H1 (cell line): ENCODE results near the gene NLRC5. TPM values are rescaled to one million over a fixed set of nuclear protein-coding genes. Genes with fewer than 3 reads are reported as not detected.

Experiments
- CTCF ChIA-PET: fragments of 300-600 bp; sonication (Branson Sonifier 250); formaldehyde crosslinking; loops from one replicate; lab custom pipeline; 2021; ENCODE audit not compliant: partially characterized antibody; lab: Charles Lee
- POLR2A ChIA-PET: fragments of 300-600 bp; sonication (Branson Sonifier 250); formaldehyde crosslinking; loops from one replicate; lab custom pipeline; 2021; ENCODE audit warnings: inconsistent platforms; ENCODE audit not compliant: partially characterized antibody; lab: Charles Lee
- DNase-seq, 2 experiments: peaks; one replicate each; pipeline versions ENCODE4 v3.0.0 to v3.0.0-alpha.2; 2010 to 2022; ENCODE audit warnings: low spot score in 2 of 2, low read depth in 1 of 2, mixed read lengths in 1 of 2
- FAIRE-seq: peaks from 2 replicates; lab custom pipeline; 2011; peaks lifted over from hg19 to GRCh38; lab: Jason Lieb, UNC
- H2AFZ ChIP-seq: 2 replicates; pipeline ENCODE4 v1.8.1; 2012; ENCODE audit warnings: low read length, inconsistent platforms
- H2AK5ac ChIP-seq: 2 replicates; pipeline ENCODE4 v1.6.1; 2013; ENCODE audit warnings: low read depth, low read length
- H2BK120ac ChIP-seq: replicated peaks from 2 replicates; pipeline ENCODE3; 2013; ENCODE audit warnings: low read depth, low read length, inconsistent platforms
- H2BK12ac ChIP-seq: 2 replicates; pipeline ENCODE4 v1.6.1; 2013; ENCODE audit warnings: low read depth, low read length
- H2BK15ac ChIP-seq: 2 replicates; pipeline ENCODE4 v1.6.1; 2013; ENCODE audit warnings: low read length
- H2BK20ac ChIP-seq: 2 replicates; pipeline ENCODE4 v1.6.1; 2013; ENCODE audit warnings: low read length
- H2BK5ac ChIP-seq: 2 replicates; pipeline ENCODE4 v1.6.1; 2013; ENCODE audit warnings: low read depth, low read length
- H3K14ac ChIP-seq: 2 replicates; pipeline ENCODE4 v1.6.1; 2013; ENCODE audit warnings: inconsistent platforms; ENCODE audit not compliant: insufficient read length
- H3K18ac ChIP-seq: 2 replicates; pipeline ENCODE4 v1.6.1; 2013; ENCODE audit warnings: low read length; ENCODE audit errors: extremely low read depth
- H3K23ac ChIP-seq: 2 replicates; pipeline ENCODE4 v1.6.1; 2013; ENCODE audit warnings: inconsistent platforms; ENCODE audit not compliant: insufficient read length
- H3K23me2 ChIP-seq: 2 replicates; pipeline ENCODE4 v1.6.1; 2013; ENCODE audit warnings: low read depth, low read length
- H3K27ac ChIP-seq: 2 replicates; pipeline ENCODE4 v1.6.1; 2011; ENCODE audit warnings: low read depth, low read length, inconsistent platforms
- H3K27me3 ChIP-seq, 4 experiments: replicated peaks in 1 of 4; 1 replicate in 1 of 4; 2 replicates in 3 of 4; pipeline versions ENCODE4 v1.6.1 to v1.8.1; 2011 to 2013; ENCODE audit warnings: low read length in 3 of 4, mild to moderate bottlenecking in 3 of 4, inconsistent platforms in 2 of 4, mixed read lengths in 2 of 4, moderate library complexity in 1 of 4; ENCODE audit not compliant: control insufficient read depth in 3 of 4, insufficient read depth in 3 of 4; ENCODE audit errors: extremely low read depth in 1 of 4
- H3K36me3 ChIP-seq, 4 experiments: 2 replicates each; pipeline versions ENCODE4 v1.6.1 to v1.8.1; 2011 to 2013; ENCODE audit warnings: mild to moderate bottlenecking in 4 of 4, low read length in 3 of 4, moderate library complexity in 2 of 4, control low read depth in 1 of 4, inconsistent platforms in 1 of 4; ENCODE audit not compliant: insufficient read depth in 4 of 4, control insufficient read depth in 2 of 4
- H3K4ac ChIP-seq: replicated peaks from 2 replicates; pipeline ENCODE3; 2013; ENCODE audit warnings: low read length, low read depth, mixed read lengths, inconsistent platforms; ENCODE audit not compliant: insufficient read length
- H3K4me1 ChIP-seq, 4 experiments: replicated peaks in 1 of 4; 1 replicate in 1 of 4; 2 replicates in 3 of 4; pipeline versions ENCODE4 v1.6.1 to v1.8.1; 2011 to 2013; ENCODE audit warnings: low read length in 3 of 4, inconsistent platforms in 2 of 4, mixed read lengths in 1 of 4; ENCODE audit not compliant: insufficient read depth in 4 of 4, control insufficient read depth in 3 of 4
- H3K4me2 ChIP-seq, 2 experiments: 2 replicates each; pipeline versions ENCODE4 v1.6.1 to v1.8.1; 2011 to 2013; ENCODE audit warnings: low read depth in 2 of 2, low read length in 2 of 2, control low read depth in 1 of 2, inconsistent platforms in 1 of 2, mild to moderate bottlenecking in 1 of 2; ENCODE audit not compliant: insufficient read depth in 1 of 2
- H3K4me3 ChIP-seq, 4 experiments: fragments of 200-600, 300-600 bp in 1 of 4; sonication (generic), shearing (Covaris generic), sonication (Bioruptor Twin) in 1 of 4; 2 replicates each; pipeline versions ENCODE4 v1.5.1 to v1.8.1; 2011 to 2016; ENCODE audit warnings: low read length in 4 of 4, low read depth in 3 of 4, control low read depth in 2 of 4, inconsistent platforms in 2 of 4, mild to moderate bottlenecking in 2 of 4, mixed read lengths in 1 of 4, moderate library complexity in 1 of 4; ENCODE audit not compliant: insufficient read depth in 2 of 4; ENCODE audit errors: extremely low read depth in 1 of 4
- H3K56ac ChIP-seq: replicated peaks from 2 replicates; pipeline ENCODE3; 2013; ENCODE audit warnings: low read depth, mild to moderate bottlenecking, mixed read lengths, low read length, inconsistent platforms; ENCODE audit not compliant: insufficient read length
- H3K79me1 ChIP-seq: 2 replicates; pipeline ENCODE4 v1.6.1; 2013; ENCODE audit warnings: low read depth, low read length, control low read depth
- H3K79me2 ChIP-seq, 2 experiments: 2 replicates each; pipeline versions ENCODE4 v1.6.1 to v1.8.1; 2012 to 2013; ENCODE audit warnings: low read length in 2 of 2, mild to moderate bottlenecking in 2 of 2, inconsistent platforms in 1 of 2; ENCODE audit not compliant: insufficient read depth in 2 of 2, control insufficient read depth in 1 of 2
- H3K9ac ChIP-seq, 4 experiments: replicated peaks in 1 of 4; 1 replicate in 1 of 4; 2 replicates in 3 of 4; pipeline versions ENCODE4 v1.6.1 to v1.8.1; 2011 to 2013; ENCODE audit warnings: low read depth in 3 of 4, low read length in 3 of 4, control low read depth in 2 of 4, mild to moderate bottlenecking in 2 of 4, moderate library complexity in 2 of 4, inconsistent platforms in 1 of 4; ENCODE audit errors: extremely low read depth in 1 of 4
- H3K9me3 ChIP-seq, 2 experiments: 2 replicates each; pipeline versions ENCODE4 v1.6.1 to v1.8.1; 2012 to 2013; ENCODE audit warnings: mild to moderate bottlenecking in 2 of 2, moderate library complexity in 2 of 2, control low read depth in 1 of 2, inconsistent platforms in 1 of 2, low read depth in 1 of 2, low read length in 1 of 2, mixed read lengths in 1 of 2; ENCODE audit not compliant: insufficient read depth in 2 of 2
- H4K20me1 ChIP-seq, 2 experiments: replicated peaks in 1 of 2; 2 replicates each; pipeline versions ENCODE3 to v1.8.1; 2011 to 2013; ENCODE audit warnings: inconsistent platforms in 2 of 2, low read length in 2 of 2, mild to moderate bottlenecking in 1 of 2; ENCODE audit not compliant: insufficient read depth in 2 of 2, control insufficient read depth in 1 of 2
- H4K5ac ChIP-seq: 2 replicates; pipeline ENCODE4 v1.6.1; 2013; ENCODE audit warnings: low read length, low read depth, mixed read lengths, inconsistent platforms; ENCODE audit not compliant: insufficient read length
- H4K8ac ChIP-seq: 2 replicates; pipeline ENCODE4 v1.8.0; 2013; ENCODE audit warnings: mild to moderate bottlenecking, moderate library complexity, low read length, inconsistent platforms; ENCODE audit not compliant: insufficient read depth; ENCODE audit errors: extremely low read depth
- H4K91ac ChIP-seq: replicated peaks from 2 replicates; pipeline ENCODE3; 2013; ENCODE audit warnings: low read length, mixed read lengths, inconsistent platforms; ENCODE audit not compliant: insufficient read length
- SP1 ChIP-seq: IDR thresholded peaks from 2 replicates; pipeline ENCODE4 v1.6.1; 2011; ENCODE audit warnings: low read depth, low read length
- WGBS, 2 experiments: shearing (Covaris generic) in 1 of 2; methylation state at CpG; one replicate each; pipeline versions ENCODE4 v1.1.6 to v1.1.7; 2013 to 2015; ENCODE audit warnings: low lambda C conversion rate in 2 of 2, mixed read lengths in 2 of 2, inconsistent platforms in 1 of 2, low coverage in 1 of 2, missing lambda C conversion rate in 1 of 2; ENCODE audit not compliant: insufficient replicate concordance in 2 of 2, insufficient coverage in 1 of 2, insufficient read length in 1 of 2; ENCODE audit errors: extremely low coverage in 1 of 2, missing lambda C conversion rate in 1 of 2; 5-methylcytosine and 5-hydroxymethylcytosine counted together
- polyA plus RNA-seq, 7 experiments: library from polyadenylated mRNA; depleted of rRNA in 3 of 7; stranded (reverse) in 5 of 7; unstranded in 2 of 7; fragments of >200 nt in 5 of 7; fragments of 200-250 nt in 2 of 7; gene quantifications; 1 replicate in 5 of 7; 2 replicates in 1 of 7; 4 replicates in 1 of 7; pipeline versions ENCODE4 v1.2.1 to v1.2.3, GENCODE V29; 2011 to 2013; ENCODE audit warnings: missing spikeins in 2 of 7, mixed read lengths in 2 of 7
- total RNA-seq: library from RNA; stranded (reverse); fragmentation: NEBNext Ultra II Directional; extraction: Animal tissue kit (Norgen Biotek cat#: 25700); gene quantifications from 2 replicates; pipeline ENCODE4 v1.2.1, GENCODE V29; 2021
- TF ChIP-seq, protein P1 (sequence below): IDR thresholded peaks from 2 replicates; pipeline ENCODE4 v1.6.1; 2012; ENCODE audit warnings: low read length, inconsistent platforms

The NLRC5 gene
- total and polyA plus RNA-seq, 2 of the 8 experiments (the other 6 are each of a cell fraction or from before 2014, with no cell fraction given): 2.2 to 3.2 TPM

DNA sequence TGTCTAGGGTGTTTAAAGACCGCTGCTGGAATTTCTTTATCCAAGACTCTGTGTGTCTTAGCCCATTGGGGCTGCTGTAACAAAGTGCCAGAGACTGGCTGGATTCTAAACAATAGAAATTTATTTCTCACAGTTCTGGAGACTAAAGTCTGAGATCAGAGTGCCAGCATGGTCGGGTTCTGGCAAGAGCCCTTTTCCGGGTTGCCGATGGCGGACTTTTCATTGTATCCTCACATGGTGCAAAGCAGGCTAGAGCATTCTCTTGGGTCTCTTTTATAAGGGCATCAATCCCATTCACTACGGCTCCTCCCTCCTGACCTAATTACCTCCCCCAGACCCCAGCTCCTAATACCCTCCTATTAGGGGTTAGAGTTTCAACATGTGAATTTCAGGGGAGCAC is 9.5 kb downstream of the NLRC5 start:
- H3K27ac ChIP-seq: no peak overlapping the region
- H3K9ac ChIP-seq: no peak overlapping the region
- no peaks in the 10 kb centered on the region for H3K79me2 ChIP-seq
- H2BK15ac ChIP-seq: no peak overlapping the region
- no peak overlapping the region for H2BK20ac ChIP-seq
- no peaks in the 10 kb centered on the region for H3K36me3 ChIP-seq
- POLR2A ChIA-PET: no interaction called here
- no peak overlapping the region for H3K4me3 ChIP-seq
- no peak overlapping the region for H3K23ac ChIP-seq
- no peak overlapping the region for H3K18ac ChIP-seq
- H3K56ac ChIP-seq: no peak overlapping the region
- H4K8ac ChIP-seq: no peak overlapping the region
- H4K20me1 ChIP-seq: no peaks in the 10 kb centered on the region
- H2BK5ac ChIP-seq: no peak overlapping the region
- H3K4me1 ChIP-seq: peaks cover 0 to 8% (median 0%) of the 10 kb centered on the region in 4 experiments; a peak in 2 of 7 replicates
- no peaks in the 10 kb centered on the region for H3K23me2 ChIP-seq
- no peak overlapping the region for H3K4me2 ChIP-seq
- no peak overlapping the region for H2BK120ac ChIP-seq
- no peaks in the 10 kb centered on the region for H3K9me3 ChIP-seq
- H3K79me1 ChIP-seq: no peaks in the 10 kb centered on the region
- peaks cover 0 to 5% (median 0%) of the 10 kb centered on the region in 4 experiments; a peak in 1 of 7 replicates for H3K27me3 ChIP-seq
- H3K14ac ChIP-seq: no peak overlapping the region
- CTCF ChIA-PET: interaction anchor here (1.2 to 1.9 kb wide), 2 partner anchors 33 to 35 kb away, joined by 4 to 5 read pairs; no protein-coding TSS in a partner anchor
- 90% methylated on average over 6 of the region's 6 CpGs; no CpG with 5 or more reads in 1 of the 2 experiments for WGBS, 2 experiments
- H2AK5ac ChIP-seq: no peak overlapping the region
- no peak overlapping the region for H4K5ac ChIP-seq
- no peak overlapping the region for H4K91ac ChIP-seq
- no peak overlapping the region for H3K4ac ChIP-seq
- no peak overlapping the region for H2AFZ ChIP-seq
- no peak overlapping the region for H2BK12ac ChIP-seq
- FAIRE-seq (no peak), DNase-seq (no peak)
- TF ChIP-seq, protein P1, sequence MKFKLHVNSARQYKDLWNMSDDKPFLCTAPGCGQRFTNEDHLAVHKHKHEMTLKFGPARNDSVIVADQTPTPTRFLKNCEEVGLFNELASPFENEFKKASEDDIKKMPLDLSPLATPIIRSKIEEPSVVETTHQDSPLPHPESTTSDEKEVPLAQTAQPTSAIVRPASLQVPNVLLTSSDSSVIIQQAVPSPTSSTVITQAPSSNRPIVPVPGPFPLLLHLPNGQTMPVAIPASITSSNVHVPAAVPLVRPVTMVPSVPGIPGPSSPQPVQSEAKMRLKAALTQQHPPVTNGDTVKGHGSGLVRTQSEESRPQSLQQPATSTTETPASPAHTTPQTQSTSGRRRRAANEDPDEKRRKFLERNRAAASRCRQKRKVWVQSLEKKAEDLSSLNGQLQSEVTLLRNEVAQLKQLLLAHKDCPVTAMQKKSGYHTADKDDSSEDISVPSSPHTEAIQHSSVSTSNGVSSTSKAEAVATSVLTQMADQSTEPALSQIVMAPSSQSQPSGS: no peak
- TF ChIP-seq SP1: no peak
